ENCODE results near the gene RUNX2. TPM values are rescaled to one million over a fixed set of nuclear protein-coding genes. Genes with fewer than 3 reads are reported as not detected.

The RUNX2 gene
- total and polyA plus RNA-seq, 2 donors (not counting 1 experiment from before 2014, with no cell fraction given) = 1.3 to 2.4 TPM

DNA sequence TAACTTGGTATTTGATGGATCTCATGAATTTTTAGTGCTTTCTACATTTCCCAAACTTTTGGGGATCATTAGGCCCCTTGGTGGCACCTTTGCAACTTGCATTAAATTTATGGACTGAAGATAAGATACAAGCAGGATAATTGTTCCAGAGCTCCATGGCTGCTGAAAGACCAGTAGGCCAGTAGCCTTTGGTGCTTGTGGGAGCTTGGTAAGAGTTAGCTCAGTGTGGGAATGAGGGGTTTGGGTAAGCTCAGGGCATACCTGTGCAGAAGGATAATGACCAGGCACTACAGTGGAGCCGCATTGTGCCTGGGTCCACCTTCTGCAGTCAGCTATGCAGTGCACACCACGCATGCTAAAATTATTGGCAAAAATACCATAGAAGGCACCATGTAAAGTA, 290.1 kb downstream of the RUNX2 start:
- Mint-ChIP-seq H3K27me3 (no peaks in the 10 kb centered on the region), H3K9me3 (ENCODE audit: insufficient read depth) (no peaks in the 10 kb centered on the region), H3K4me1 (peaks cover 9% of the 10 kb centered on the region), H3K4me3 (no peak overlapping the region), H3K27ac (no peak overlapping the region)
- no peaks in the 10 kb centered on the region for H3K27me3 ChIP-seq (replicated peaks in 1 of 4; ENCODE audit: control extremely low read depth in 1 of 4, control insufficient read depth in 3 of 4, insufficient read depth in 4 of 4, low read length in 3 of 4)
- no peak overlapping the region for H3K9ac ChIP-seq (ENCODE audit: low read length)
- WGBS (ENCODE audit: insufficient coverage) = 100% methylated on average over 1 of the region's 2 CpGs
- ChIA-PET POLR2A (no interaction called here), CTCF (no interaction called here)
- H4K20me1 ChIP-seq (ENCODE audit: control insufficient read depth, insufficient read depth, low read length, poor library complexity, severe bottlenecking) = no peaks in the 10 kb centered on the region
- no peak for DNase-seq
- no peak for ATAC-seq (ENCODE audit: low read depth)
- H3K4me1 ChIP-seq (ENCODE audit: control insufficient read depth in 2 of 2, insufficient read depth in 2 of 2, low read length in 2 of 2) = peaks cover 6 to 8% of the 10 kb centered on the region in 2 donors
- H3K79me2 ChIP-seq (ENCODE audit: control insufficient read depth, insufficient read depth, low read length) = no peaks in the 10 kb centered on the region
- no peaks in the 10 kb centered on the region for H3K36me3 ChIP-seq (replicated peaks in 1 of 2; ENCODE audit: control extremely low read depth in 1 of 2, control insufficient read depth in 1 of 2, extremely low read depth in 1 of 2, insufficient read depth in 2 of 2, low read length in 1 of 2)
- H3K9me3 ChIP-seq (ENCODE audit: control extremely low read depth in 1 of 3, control insufficient read depth in 2 of 3, insufficient read depth in 1 of 3, low read length in 2 of 3) = no peaks in the 10 kb centered on the region
- H3K4me3 ChIP-seq (ENCODE audit: control extremely low read depth in 1 of 5, extremely low read depth in 1 of 5, insufficient read depth in 1 of 5, low read depth in 2 of 5, low read length in 4 of 5) = no peak overlapping the region
- H2AFZ ChIP-seq (ENCODE audit: insufficient read depth, low read depth, low read length, poor library complexity, severe bottlenecking) = no peak overlapping the region
- no peak overlapping the region for H3K4me2 ChIP-seq (replicated peaks; ENCODE audit: low read depth, low read length, poor library complexity, severe bottlenecking)
- intact Hi-C loops (cut with micrococcal nuclease) = no loop called here
- H3K27ac ChIP-seq (ENCODE audit: low read length in 2 of 2) = no peak overlapping the region
- no peak for TF ChIP-seq EZH2 (IDR thresholded peaks at IDR 0.05; ENCODE audit: borderline replicate concordance, insufficient read depth, low read depth, low read length, poor library complexity, severe bottlenecking)
- TF ChIP-seq, protein P1, sequence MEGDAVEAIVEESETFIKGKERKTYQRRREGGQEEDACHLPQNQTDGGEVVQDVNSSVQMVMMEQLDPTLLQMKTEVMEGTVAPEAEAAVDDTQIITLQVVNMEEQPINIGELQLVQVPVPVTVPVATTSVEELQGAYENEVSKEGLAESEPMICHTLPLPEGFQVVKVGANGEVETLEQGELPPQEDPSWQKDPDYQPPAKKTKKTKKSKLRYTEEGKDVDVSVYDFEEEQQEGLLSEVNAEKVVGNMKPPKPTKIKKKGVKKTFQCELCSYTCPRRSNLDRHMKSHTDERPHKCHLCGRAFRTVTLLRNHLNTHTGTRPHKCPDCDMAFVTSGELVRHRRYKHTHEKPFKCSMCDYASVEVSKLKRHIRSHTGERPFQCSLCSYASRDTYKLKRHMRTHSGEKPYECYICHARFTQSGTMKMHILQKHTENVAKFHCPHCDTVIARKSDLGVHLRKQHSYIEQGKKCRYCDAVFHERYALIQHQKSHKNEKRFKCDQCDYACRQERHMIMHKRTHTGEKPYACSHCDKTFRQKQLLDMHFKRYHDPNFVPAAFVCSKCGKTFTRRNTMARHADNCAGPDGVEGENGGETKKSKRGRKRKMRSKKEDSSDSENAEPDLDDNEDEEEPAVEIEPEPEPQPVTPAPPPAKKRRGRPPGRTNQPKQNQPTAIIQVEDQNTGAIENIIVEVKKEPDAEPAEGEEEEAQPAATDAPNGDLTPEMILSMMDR (IDR thresholded peaks at IDR 0.05) = no peak

DNA sequence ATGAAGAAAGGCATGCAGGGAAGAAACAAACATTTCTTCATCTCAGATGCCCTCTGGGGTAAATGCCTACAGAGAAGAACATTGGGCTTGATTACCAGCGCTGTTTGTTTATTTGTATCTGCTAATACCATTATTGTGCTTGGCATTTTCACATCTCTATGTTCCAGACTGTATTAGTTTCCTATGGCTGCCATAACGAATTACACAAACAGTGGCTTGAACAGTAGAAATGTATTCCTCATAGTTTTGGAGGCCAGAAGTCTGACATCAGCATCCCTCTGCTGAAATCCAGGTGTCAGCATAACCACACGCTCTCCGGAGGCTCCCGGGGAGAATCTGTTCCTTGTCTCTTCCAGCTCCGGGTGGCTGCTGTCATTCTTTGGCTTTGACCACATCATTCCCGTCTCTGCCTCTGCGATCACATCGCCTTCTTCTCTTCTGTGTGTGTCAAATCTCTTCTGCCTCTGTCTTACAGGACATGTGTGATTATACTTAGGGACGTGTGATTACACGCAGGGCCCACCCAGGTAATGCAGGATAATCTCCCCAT, 291.2 kb downstream of the RUNX2 start:
- no peaks in the 10 kb centered on the region for H3K9me3 Mint-ChIP-seq (ENCODE audit: insufficient read depth)
- H4K20me1 ChIP-seq (ENCODE audit: control insufficient read depth, insufficient read depth, low read length, poor library complexity, severe bottlenecking) = no peaks in the 10 kb centered on the region
- no peak overlapping the region for H3K4me3 Mint-ChIP-seq
- H3K9ac ChIP-seq (ENCODE audit: low read length) = no peak overlapping the region
- intact Hi-C loops (cut with micrococcal nuclease) = no loop called here
- no peak overlapping the region for H2AFZ ChIP-seq (ENCODE audit: insufficient read depth, low read depth, low read length, poor library complexity, severe bottlenecking)
- H3K79me2 ChIP-seq (ENCODE audit: control insufficient read depth, insufficient read depth, low read length) = no peaks in the 10 kb centered on the region
- no peak overlapping the region for H3K4me3 ChIP-seq (ENCODE audit: control extremely low read depth in 1 of 5, extremely low read depth in 1 of 5, insufficient read depth in 1 of 5, low read depth in 2 of 5, low read length in 4 of 5)
- no peaks in the 10 kb centered on the region for H3K27me3 Mint-ChIP-seq
- H3K27ac Mint-ChIP-seq = no peak overlapping the region
- H3K27ac ChIP-seq (ENCODE audit: low read length in 2 of 2) = no peak overlapping the region
- TF ChIP-seq, protein P1 (IDR thresholded peaks at IDR 0.05) = no peak
- no peak for TF ChIP-seq EZH2 (IDR thresholded peaks at IDR 0.05; ENCODE audit: borderline replicate concordance, insufficient read depth, low read depth, low read length, poor library complexity, severe bottlenecking)
- 93% methylated on average over 4 of the region's 11 CpGs for WGBS (ENCODE audit: insufficient coverage)
- no peaks in the 10 kb centered on the region for H3K9me3 ChIP-seq (ENCODE audit: control extremely low read depth in 1 of 3, control insufficient read depth in 2 of 3, insufficient read depth in 1 of 3, low read length in 2 of 3)
- POLR2A ChIA-PET = interaction anchor here (0.7 kb wide), 1 partner anchor 558 kb away, joined by 4 read pairs; no protein-coding TSS in a partner anchor
- ATAC-seq (ENCODE audit: low read depth) = no peak
- no peak overlapping the region for H3K4me2 ChIP-seq (replicated peaks; ENCODE audit: low read depth, low read length, poor library complexity, severe bottlenecking)
- H3K4me1 ChIP-seq (ENCODE audit: control insufficient read depth in 2 of 2, insufficient read depth in 2 of 2, low read length in 2 of 2) = peaks cover 6 to 8% of the 10 kb centered on the region in 2 donors
- H3K27me3 ChIP-seq (replicated peaks in 1 of 4; ENCODE audit: control extremely low read depth in 1 of 4, control insufficient read depth in 3 of 4, insufficient read depth in 4 of 4, low read length in 3 of 4) = no peaks in the 10 kb centered on the region
- H3K4me1 Mint-ChIP-seq = peaks cover 9% of the 10 kb centered on the region
- CTCF ChIA-PET = no interaction called here
- no peaks in the 10 kb centered on the region for H3K36me3 ChIP-seq (replicated peaks in 1 of 2; ENCODE audit: control extremely low read depth in 1 of 2, control insufficient read depth in 1 of 2, extremely low read depth in 1 of 2, insufficient read depth in 2 of 2, low read length in 1 of 2)
- no peak for DNase-seq
